ENCODE results near the gene EGLN3.

EGLN3 gene

GRCh38 chr14:33957993-33958392, 7.1 kb upstream of the EGLN3 start:
- TF ChIP-seq RARB (CRISPR knock-in tag; IDR thresholded peaks at IDR 0.05) (no peak), TCF4 (CRISPR knock-in tag; IDR thresholded peaks at IDR 0.05; ENCODE audit: borderline replicate concordance) (no peak), CSDC2 (CRISPR knock-in tag; IDR thresholded peaks at IDR 0.05) (no peak), POU6F1 (CRISPR knock-in tag; IDR thresholded peaks at IDR 0.05; ENCODE audit: borderline replicate concordance, low read depth) (no peak), ESRRG (CRISPR knock-in tag; IDR thresholded peaks at IDR 0.05) (no peak), ZFP3 (CRISPR knock-in tag; IDR thresholded peaks at IDR 0.05) (no peak), GLIS3 (CRISPR knock-in tag; IDR thresholded peaks at IDR 0.05) (no peak), BACH2 (CRISPR knock-in tag; IDR thresholded peaks at IDR 0.05; ENCODE audit: borderline replicate concordance) (no peak), PATZ1 (CRISPR knock-in tag; IDR thresholded peaks at IDR 0.05; ENCODE audit: borderline replicate concordance) (no peak), ZC3H10 (CRISPR knock-in tag; IDR thresholded peaks at IDR 0.05) (no peak), ZNF8 (CRISPR knock-in tag; IDR thresholded peaks at IDR 0.05) (no peak), TOX (CRISPR knock-in tag; IDR thresholded peaks at IDR 0.05; ENCODE audit: borderline replicate concordance) (no peak), CSRNP3 (CRISPR knock-in tag; IDR thresholded peaks at IDR 0.05) (no peak), ZNF70 (CRISPR knock-in tag; IDR thresholded peaks at IDR 0.05) (no peak), ARNTL (CRISPR knock-in tag; IDR thresholded peaks at IDR 0.05; ENCODE audit: borderline replicate concordance, low read depth) (no peak), OSR1 (CRISPR knock-in tag; IDR thresholded peaks at IDR 0.05) (no peak), ISL1 (CRISPR knock-in tag; IDR thresholded peaks at IDR 0.05) (no peak), ZFP30 (CRISPR knock-in tag; IDR thresholded peaks at IDR 0.05) (no peak), TSHZ2 (CRISPR knock-in tag; IDR thresholded peaks at IDR 0.05) (no peak)
- ATAC-seq, result no peak

- ATAC-seq, result no peak
- no peak for TF ChIP-seq CSRNP3 (CRISPR knock-in tag; IDR thresholded peaks at IDR 0.05)
- TF ChIP-seq BACH2 (CRISPR knock-in tag; IDR thresholded peaks at IDR 0.05; ENCODE audit: borderline replicate concordance), result no peak
- no peak for TF ChIP-seq OSR1 (CRISPR knock-in tag; IDR thresholded peaks at IDR 0.05)
- TF ChIP-seq RARB (CRISPR knock-in tag; IDR thresholded peaks at IDR 0.05), result no peak
These were observed 6.4 kb upstream of the EGLN3 start for GRCh38 chr14:33957299-33957698.

GRCh38 chr14:33956640-33957039, 5.8 kb upstream of the EGLN3 start:
- no peak for ATAC-seq
- TF ChIP-seq SNAI2 (CRISPR knock-in tag; IDR thresholded peaks at IDR 0.05) (no peak), TOX (CRISPR knock-in tag; IDR thresholded peaks at IDR 0.05; ENCODE audit: borderline replicate concordance) (no peak), ESRRG (CRISPR knock-in tag; IDR thresholded peaks at IDR 0.05) (no peak), ISL1 (CRISPR knock-in tag; IDR thresholded peaks at IDR 0.05) (no peak), TSHZ2 (CRISPR knock-in tag; IDR thresholded peaks at IDR 0.05) (no peak)
